CD14-positive monocyte (primary cell): ENCODE data around the gene PTPN7. TPM values are rescaled to one million over a fixed set of nuclear protein-coding genes. Genes with fewer than 3 reads are reported as not detected.

Source experiments
- DNase-seq, 3 donors: peaks; one replicate each; pipeline ENCODE4 v3.0.0-alpha.2; 2011 to 2022
- H2AFZ ChIP-seq: 2 replicates; pipeline ENCODE4 v1.6.0; 2012; ENCODE audit warnings: mild to moderate bottlenecking, low read depth, low read length, inconsistent platforms; ENCODE audit not compliant: insufficient read depth, poor library complexity, severe bottlenecking
- H3K27ac ChIP-seq, 2 donors: 1 replicate in 1 of 2; 2 replicates in 1 of 2; pipeline ENCODE4 v1.5.1; 2012 to 2013; ENCODE audit warnings: low read length in 2 of 2, control low read depth in 1 of 2, inconsistent platforms in 1 of 2, low read depth in 1 of 2, mild to moderate bottlenecking in 1 of 2
- H3K27me3 ChIP-seq, 2 donors: one replicate each; pipeline versions ENCODE4 v1.6.0 to v1.6.1; 2011 to 2013; ENCODE audit warnings: low read length in 2 of 2; ENCODE audit not compliant: control insufficient read depth in 2 of 2, insufficient read depth in 2 of 2
- H3K36me3 ChIP-seq, 2 donors: replicated peaks in 1 of 2; 1 replicate in 1 of 2; 2 replicates in 1 of 2; pipeline versions ENCODE4 v1.5.1 to v1.6.1; 2012 to 2013; ENCODE audit warnings: low read length in 2 of 2, control low read depth in 1 of 2, inconsistent platforms in 1 of 2, mild to moderate bottlenecking in 1 of 2; ENCODE audit not compliant: insufficient read depth in 2 of 2, control insufficient read depth in 1 of 2
- H3K4me1 ChIP-seq, 2 donors: 1 replicate in 1 of 2; 2 replicates in 1 of 2; pipeline versions ENCODE4 v1.5.1 to v1.6.1; 2012 to 2013; ENCODE audit warnings: low read length in 2 of 2, control low read depth in 1 of 2, inconsistent platforms in 1 of 2, mild to moderate bottlenecking in 1 of 2, moderate library complexity in 1 of 2; ENCODE audit not compliant: insufficient read depth in 2 of 2, control insufficient read depth in 1 of 2
- H3K4me2 ChIP-seq: replicated peaks from 2 replicates; pipeline ENCODE3; 2012; ENCODE audit warnings: low read length, moderate library complexity, mild to moderate bottlenecking; ENCODE audit not compliant: poor library complexity, severe bottlenecking; ENCODE audit errors: extremely low read depth
- H3K4me3 ChIP-seq, 3 experiments: fragments of 200-600 bp in 1 of 3; sonication (generic) in 1 of 3; replicated peaks in 1 of 3; 1 replicate in 2 of 3; 2 replicates in 1 of 3; pipeline ENCODE4 v1.5.1; 2011 to 2013; ENCODE audit warnings: low read length in 3 of 3, mild to moderate bottlenecking in 3 of 3, control low read depth in 2 of 3, low read depth in 2 of 3, inconsistent platforms in 1 of 3, moderate library complexity in 1 of 3
- H3K79me2 ChIP-seq: 2 replicates; pipeline ENCODE4 v1.6.0; 2012; ENCODE audit warnings: mild to moderate bottlenecking, control low read depth, inconsistent platforms, low read length, moderate library complexity; ENCODE audit not compliant: insufficient read depth
- H3K9ac ChIP-seq: 2 replicates; pipeline ENCODE4 v1.6.0; 2017; ENCODE audit warnings: low read length, mild to moderate bottlenecking; ENCODE audit not compliant: insufficient read depth, poor library complexity, severe bottlenecking
- H3K9me3 ChIP-seq, 2 donors: replicated peaks in 1 of 2; 1 replicate in 1 of 2; 2 replicates in 1 of 2; pipeline versions ENCODE4 v1.5.1 to v1.6.1; 2012 to 2013; ENCODE audit warnings: low read length in 2 of 2, control low read depth in 1 of 2; ENCODE audit not compliant: control insufficient read depth in 1 of 2, insufficient read depth in 1 of 2
- H4K20me1 ChIP-seq: 2 replicates; pipeline ENCODE4 v1.6.0; 2012; ENCODE audit warnings: mild to moderate bottlenecking, low read length, control low read depth, moderate library complexity; ENCODE audit not compliant: insufficient read depth
- H3K27ac Mint-ChIP-seq, 7 donors: one replicate each; pipeline ENCODE4 v1.8.0; 2020; ENCODE audit warnings: mild to moderate bottlenecking in 7 of 7, mixed read lengths in 7 of 7, moderate library complexity in 6 of 7, inconsistent platforms in 2 of 7
- H3K27me3 Mint-ChIP-seq, 3 donors: one replicate each; pipeline ENCODE4 v1.8.0; 2021 to 2022; ENCODE audit warnings: low read depth in 3 of 3, mild to moderate bottlenecking in 3 of 3, mixed read lengths in 3 of 3, moderate library complexity in 3 of 3, inconsistent platforms in 1 of 3
- H3K36me3 Mint-ChIP-seq, 2 donors: one replicate each; pipeline ENCODE4 v1.8.0; 2020; ENCODE audit warnings: mixed read lengths in 2 of 2, inconsistent platforms in 1 of 2, mild to moderate bottlenecking in 1 of 2
- H3K4me1 Mint-ChIP-seq: one replicate; pipeline ENCODE4 v1.8.0; 2020; ENCODE audit warnings: mild to moderate bottlenecking, mixed read lengths
- H3K4me3 Mint-ChIP-seq, 2 donors: one replicate each; pipeline ENCODE4 v1.8.0; 2020; ENCODE audit warnings: mild to moderate bottlenecking in 2 of 2, mixed read lengths in 2 of 2, moderate library complexity in 1 of 2
- H3K9me3 Mint-ChIP-seq, 7 donors: one replicate each; pipeline ENCODE4 v1.8.0; 2020 to 2022; ENCODE audit warnings: mixed read lengths in 7 of 7, mild to moderate bottlenecking in 6 of 7, moderate library complexity in 6 of 7, inconsistent platforms in 2 of 7
- WGBS: methylation state at CpG from one replicate; pipeline ENCODE4 v1.1.5; 2013; ENCODE audit warnings: missing lambda C conversion rate; ENCODE audit not compliant: insufficient coverage; 5-methylcytosine and 5-hydroxymethylcytosine counted together
- intact Hi-C, 2 donors: fragments of 100-400 bp; cut with micrococcal nuclease; formaldehyde crosslinking; loops; one replicate each; pipeline versions ENCODE4 v1.15.0 to v1.15.1; 2023
- polyA plus RNA-seq, 3 donors: library from polyadenylated mRNA; depleted of rRNA in 1 of 3; unstranded in 2 of 3; stranded (reverse) in 1 of 3; fragments of 300-500 nt in 2 of 3; fragments of >200 nt in 1 of 3; fragmentation: Illumina TruSeq in 2 of 3; gene quantifications; 1 replicate in 2 of 3; 2 replicates in 1 of 3; pipeline ENCODE4 v1.2.3, GENCODE V29; 2012 to 2021
- TF ChIP-seq, protein P1 (sequence below): fragments of 200-600 bp; IDR thresholded peaks from one replicate; pipeline ENCODE4 v1.8.0; 2022; ENCODE audit warnings: antibody characterized with exemption, mild to moderate bottlenecking

Gene PTPN7
- polyA plus RNA-seq, 3 donors = 4.0 to 18.8 (median 8.3) TPM

DNA sequence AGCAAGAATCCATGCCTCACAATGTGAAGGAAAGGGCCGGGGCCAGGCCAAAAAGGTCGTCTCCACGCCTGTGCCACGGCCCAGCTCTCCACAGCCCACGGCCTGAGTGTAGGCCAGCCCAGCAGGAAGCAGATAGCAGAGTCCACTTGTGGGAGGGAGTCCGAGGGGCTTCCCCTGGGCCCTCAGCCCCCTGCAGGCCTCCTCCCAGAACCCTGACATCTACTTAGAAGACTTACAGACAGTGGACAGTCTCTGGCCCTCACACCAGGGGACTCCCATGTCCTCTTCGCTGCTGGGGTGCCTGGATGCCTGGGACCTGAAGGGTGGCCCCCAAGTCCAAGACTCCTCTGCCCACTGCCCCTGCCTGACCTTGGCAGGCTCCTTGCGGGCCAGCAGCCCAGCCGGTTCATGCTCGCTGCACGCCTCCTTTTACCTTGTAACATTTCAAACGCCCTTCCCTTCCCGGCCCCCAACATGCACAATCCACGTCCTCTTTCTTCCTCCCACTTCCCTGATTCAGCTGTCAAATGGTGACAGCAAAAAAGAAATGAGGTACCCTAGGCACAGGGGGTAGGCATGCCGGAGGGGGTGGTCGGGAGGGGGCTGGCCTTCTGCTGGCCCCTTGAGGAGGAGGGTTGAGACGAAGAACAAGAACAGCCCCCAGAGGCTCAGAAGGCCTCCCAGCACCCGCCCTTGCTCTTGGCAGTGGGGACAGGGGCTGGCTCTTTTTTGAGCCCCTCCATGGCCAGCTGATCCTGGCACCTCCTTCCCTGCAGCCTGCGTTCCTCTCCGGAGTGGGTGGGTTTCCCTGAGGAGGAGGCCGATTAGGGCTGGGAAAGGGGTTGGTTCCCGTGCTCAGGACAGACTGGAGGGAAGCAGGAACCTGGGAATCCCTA is 997 bp upstream of the PTPN7 start:
- no peaks in the 10 kb centered on the region for H3K9me3 ChIP-seq
- peaks cover 0 to 6% of the 10 kb centered on the region in 2 donors for H3K36me3 ChIP-seq
- WGBS = 3% methylated on average over 12 of the region's 22 CpGs
- Mint-ChIP-seq H3K27me3 (peaks cover 2 to 5% (median 4%) of the 10 kb centered on the region in 3 donors), H3K4me1 (peaks cover 68% of the 10 kb centered on the region), H3K4me3 (peak overlapping the region; percentile 89 to 96), H3K36me3 (peaks cover 5 to 11% of the 10 kb centered on the region in 2 donors), H3K9me3 (no peaks in the 10 kb centered on the region), H3K27ac (peak overlapping the region; percentile 54 to 98 (median 93))
- peak overlapping the region; percentile 76 for H2AFZ ChIP-seq
- H4K20me1 ChIP-seq = no peaks in the 10 kb centered on the region
- H3K27me3 ChIP-seq = no peaks in the 10 kb centered on the region
- H3K4me2 ChIP-seq = peak overlapping the region; percentile 96
- peaks cover 59% of the 10 kb centered on the region for H3K79me2 ChIP-seq
- H3K9ac ChIP-seq = peak overlapping the region; percentile 80
- TF ChIP-seq, protein P1, sequence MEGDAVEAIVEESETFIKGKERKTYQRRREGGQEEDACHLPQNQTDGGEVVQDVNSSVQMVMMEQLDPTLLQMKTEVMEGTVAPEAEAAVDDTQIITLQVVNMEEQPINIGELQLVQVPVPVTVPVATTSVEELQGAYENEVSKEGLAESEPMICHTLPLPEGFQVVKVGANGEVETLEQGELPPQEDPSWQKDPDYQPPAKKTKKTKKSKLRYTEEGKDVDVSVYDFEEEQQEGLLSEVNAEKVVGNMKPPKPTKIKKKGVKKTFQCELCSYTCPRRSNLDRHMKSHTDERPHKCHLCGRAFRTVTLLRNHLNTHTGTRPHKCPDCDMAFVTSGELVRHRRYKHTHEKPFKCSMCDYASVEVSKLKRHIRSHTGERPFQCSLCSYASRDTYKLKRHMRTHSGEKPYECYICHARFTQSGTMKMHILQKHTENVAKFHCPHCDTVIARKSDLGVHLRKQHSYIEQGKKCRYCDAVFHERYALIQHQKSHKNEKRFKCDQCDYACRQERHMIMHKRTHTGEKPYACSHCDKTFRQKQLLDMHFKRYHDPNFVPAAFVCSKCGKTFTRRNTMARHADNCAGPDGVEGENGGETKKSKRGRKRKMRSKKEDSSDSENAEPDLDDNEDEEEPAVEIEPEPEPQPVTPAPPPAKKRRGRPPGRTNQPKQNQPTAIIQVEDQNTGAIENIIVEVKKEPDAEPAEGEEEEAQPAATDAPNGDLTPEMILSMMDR = no peak
- peak in 2 of 3 donors; percentile 29 to 30 for DNase-seq
- peak overlapping the region; percentile 50 to 94 for H3K27ac ChIP-seq
- intact Hi-C loops = loop anchor here in 1 of 2 donors (1.0 kb wide), 1 partner anchor 18 kb away; no protein-coding TSS in a partner anchor
- H3K4me3 ChIP-seq = peak overlapping the region; percentile 45 to 82 (median 49)
- peaks cover 46 to 57% of the 10 kb centered on the region in 2 donors for H3K4me1 ChIP-seq

DNA sequence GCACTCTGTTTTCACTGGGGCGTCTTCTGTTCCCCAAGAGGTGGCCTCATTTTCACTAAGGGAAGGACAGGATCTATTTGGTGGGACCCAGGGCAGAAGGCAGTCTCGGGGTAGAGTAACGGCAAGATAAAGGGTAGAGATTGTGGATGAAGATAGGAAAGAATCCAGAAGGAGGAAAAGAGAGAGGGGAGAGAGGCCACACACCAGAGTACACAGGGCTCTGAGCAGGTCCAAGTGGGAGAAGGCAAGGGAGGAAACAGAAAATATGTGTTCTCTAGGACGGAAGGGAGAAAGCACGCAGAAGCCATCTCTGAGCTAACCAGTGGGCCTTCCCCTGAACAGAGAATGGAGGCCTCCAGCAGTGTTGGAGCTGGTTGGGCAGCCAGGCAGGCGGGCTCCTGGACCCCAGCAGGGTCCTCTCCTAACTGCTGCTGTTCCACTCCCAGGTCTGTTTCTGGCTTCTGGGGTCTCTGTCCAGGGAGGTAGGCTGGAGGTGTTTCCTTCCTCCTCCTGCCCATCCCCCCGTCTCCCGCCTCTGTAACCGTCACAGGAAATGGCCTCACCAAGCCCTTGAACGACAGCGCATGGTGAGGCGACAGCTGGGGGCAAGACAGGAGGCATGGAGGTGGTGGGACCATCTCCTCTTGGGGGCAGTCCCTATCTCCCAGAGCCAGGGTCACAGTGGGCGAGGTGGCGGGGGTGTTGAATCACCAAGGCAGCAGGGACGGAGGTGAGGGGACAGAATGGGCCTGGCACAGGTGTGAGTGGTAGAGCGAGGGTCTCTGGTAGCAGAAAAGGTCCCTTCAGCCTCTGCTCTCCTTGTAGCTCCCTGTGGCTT is 649 bp downstream of the PTPN7 start:
- H3K4me2 ChIP-seq = peak overlapping the region; percentile 96
- WGBS = 2% methylated on average over 9 of the region's 16 CpGs
- peaks cover 5 to 21% of the 10 kb centered on the region in 2 donors for H3K36me3 Mint-ChIP-seq

More for the DNA sequence above, 649 bp downstream of the PTPN7 start:
- H3K27me3 ChIP-seq = no peaks in the 10 kb centered on the region
- Mint-ChIP-seq H3K4me3 (peak overlapping the region; percentile 89 to 96), H3K9me3 (no peaks in the 10 kb centered on the region), H3K4me1 (peaks cover 83% of the 10 kb centered on the region), H3K27me3 (peaks cover 2 to 5% (median 3%) of the 10 kb centered on the region in 3 donors), H3K27ac (peak overlapping the region; percentile 83 to 98 (median 95))
- H3K4me1 ChIP-seq = peaks cover 54 to 70% of the 10 kb centered on the region in 2 donors
- H3K4me3 ChIP-seq = peak overlapping the region; percentile 45 to 82 (median 49)
- no peaks in the 10 kb centered on the region for H3K9me3 ChIP-seq
- intact Hi-C loops = no loop called here
- peaks cover 68% of the 10 kb centered on the region for H3K79me2 ChIP-seq
- TF ChIP-seq, protein P1 = no peak
- DNase-seq = peak in 2 of 3 donors; percentile 37 to 40
- peak overlapping the region; percentile 80 for H3K9ac ChIP-seq
- peak overlapping the region; percentile 76 for H2AFZ ChIP-seq
- H3K27ac ChIP-seq = peak overlapping the region; percentile 50 to 94
- peaks cover 0 to 8% of the 10 kb centered on the region in 2 donors for H3K36me3 ChIP-seq
- H4K20me1 ChIP-seq = no peaks in the 10 kb centered on the region
